ENCODE results near the gene APOBEC3A.
"Not testable (repeated sequence)": the region's sequence is repeated elsewhere in the genome, so short reads cannot be mapped to it uniquely, and the experiment has no call there.

DNA sequence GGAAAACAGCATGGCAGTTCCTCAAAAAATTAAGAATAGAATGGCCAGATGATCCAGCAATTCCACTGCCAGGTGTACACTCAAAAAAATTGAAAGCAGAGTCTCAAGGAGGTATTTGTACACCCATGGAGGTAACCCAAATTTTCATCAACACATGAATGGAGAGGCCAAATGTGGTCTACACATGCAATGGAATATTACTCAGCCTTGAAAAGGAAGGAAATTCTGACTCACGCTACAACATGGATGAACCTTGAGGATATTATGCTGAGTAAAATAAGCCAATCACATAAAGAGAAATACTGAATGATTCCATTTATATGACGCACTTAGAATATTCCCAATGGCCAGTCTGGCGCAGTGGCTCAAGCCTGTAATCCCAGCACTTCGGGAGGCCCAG, 19.9 kb downstream of the APOBEC3A start:
- TF ChIP-seq, protein P1, sequence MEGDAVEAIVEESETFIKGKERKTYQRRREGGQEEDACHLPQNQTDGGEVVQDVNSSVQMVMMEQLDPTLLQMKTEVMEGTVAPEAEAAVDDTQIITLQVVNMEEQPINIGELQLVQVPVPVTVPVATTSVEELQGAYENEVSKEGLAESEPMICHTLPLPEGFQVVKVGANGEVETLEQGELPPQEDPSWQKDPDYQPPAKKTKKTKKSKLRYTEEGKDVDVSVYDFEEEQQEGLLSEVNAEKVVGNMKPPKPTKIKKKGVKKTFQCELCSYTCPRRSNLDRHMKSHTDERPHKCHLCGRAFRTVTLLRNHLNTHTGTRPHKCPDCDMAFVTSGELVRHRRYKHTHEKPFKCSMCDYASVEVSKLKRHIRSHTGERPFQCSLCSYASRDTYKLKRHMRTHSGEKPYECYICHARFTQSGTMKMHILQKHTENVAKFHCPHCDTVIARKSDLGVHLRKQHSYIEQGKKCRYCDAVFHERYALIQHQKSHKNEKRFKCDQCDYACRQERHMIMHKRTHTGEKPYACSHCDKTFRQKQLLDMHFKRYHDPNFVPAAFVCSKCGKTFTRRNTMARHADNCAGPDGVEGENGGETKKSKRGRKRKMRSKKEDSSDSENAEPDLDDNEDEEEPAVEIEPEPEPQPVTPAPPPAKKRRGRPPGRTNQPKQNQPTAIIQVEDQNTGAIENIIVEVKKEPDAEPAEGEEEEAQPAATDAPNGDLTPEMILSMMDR (IDR thresholded peaks at IDR 0.05): not testable (repeated sequence)
- TF ChIP-seq POLR2A (IDR thresholded peaks at IDR 0.05): not testable (repeated sequence)

Data from sigmoid colon (tissue), 3 donors.